Esophagus (tissue), 2 donors: ENCODE results near the gene PLP2. TPM values are rescaled to one million over a fixed set of nuclear protein-coding genes. Genes with fewer than 3 reads are reported as not detected.

Source experiments
- H3K27ac ChIP-seq, 2 donors: one replicate each; pipeline ENCODE4 v1.5.1; 2013; ENCODE audit warnings: low read depth in 2 of 2, mild to moderate bottlenecking in 2 of 2, inconsistent platforms in 1 of 2, low read length in 1 of 2, moderate library complexity in 1 of 2
- H3K27me3 ChIP-seq, 2 donors: one replicate each; pipeline ENCODE4 v1.6.1; 2013; ENCODE audit warnings: low read length in 2 of 2, control low read depth in 1 of 2, mild to moderate bottlenecking in 1 of 2; ENCODE audit not compliant: insufficient read depth in 2 of 2, control insufficient read depth in 1 of 2
- H3K36me3 ChIP-seq, 2 donors: one replicate each; pipeline ENCODE4 v1.6.1; 2013; ENCODE audit warnings: low read length in 1 of 2; ENCODE audit not compliant: control insufficient read depth in 2 of 2, insufficient read depth in 2 of 2
- H3K4me1 ChIP-seq, 2 donors: one replicate each; pipeline ENCODE4 v1.6.1; 2013; ENCODE audit warnings: low read length in 1 of 2; ENCODE audit not compliant: control insufficient read depth in 2 of 2, insufficient read depth in 2 of 2
- H3K4me3 ChIP-seq, 2 donors: one replicate each; pipeline ENCODE4 v1.5.1; 2013; ENCODE audit warnings: low read length in 2 of 2, mild to moderate bottlenecking in 2 of 2, low read depth in 1 of 2, moderate library complexity in 1 of 2
- H3K9me3 ChIP-seq, 2 donors: one replicate each; pipeline ENCODE4 v1.6.1; 2013; ENCODE audit warnings: mild to moderate bottlenecking in 2 of 2, low read depth in 1 of 2, low read length in 1 of 2, moderate library complexity in 1 of 2; ENCODE audit not compliant: control insufficient read depth in 2 of 2, insufficient read depth in 1 of 2
- WGBS, 2 donors: extraction: QIAGEN DNeasy Blood & Tissue Kit; methylation state at CpG; one replicate each; pipeline ENCODE4 v1.1.7; 2013; 5-methylcytosine and 5-hydroxymethylcytosine counted together
- polyA plus RNA-seq, 2 donors: library from polyadenylated mRNA; stranded (reverse); fragments of 200-250 nt; gene quantifications; one replicate each; pipeline ENCODE4 v1.2.3, GENCODE V29; 2013
- donor health status: healthy with polysubstance abuse.
- donor health status: Bipolar disorder and iron deficiency.

Gene PLP2
- polyA plus RNA-seq, 2 donors: 267 to 453 TPM

- H3K27ac ChIP-seq: no peak overlapping the region
These were observed 10.1 kb upstream of the PLP2 start for GRCh38 chrX:49161632-49162031.

DNA sequence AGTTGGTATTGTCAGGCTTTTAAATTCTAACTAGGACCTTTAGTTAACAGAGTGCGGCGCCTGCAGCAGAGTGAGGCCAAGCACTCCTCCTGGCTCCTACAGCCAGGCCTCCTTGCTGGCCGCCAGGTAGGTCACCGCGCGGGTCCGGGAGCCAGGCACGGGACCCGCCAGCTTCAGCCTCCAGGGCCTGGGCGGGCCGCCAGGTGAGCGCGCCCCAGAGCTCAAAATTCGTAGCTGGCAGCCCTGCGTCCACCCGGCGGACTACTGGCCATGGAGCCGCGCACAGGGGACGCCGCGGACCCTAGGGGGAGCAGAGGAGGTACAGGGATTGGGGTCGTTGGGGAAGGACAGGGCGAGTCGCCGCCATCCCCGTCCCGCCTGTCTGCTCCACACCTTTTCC is 9.1 kb upstream of the PLP2 start, which contains the start of gene MAGIX:
Gene MAGIX, plus strand, starts transcription at position 139 of the 400 bp plus-strand sequence. Its CDS starts 132 bp downstream, at position 271.
- Histone ChIP-seq H3K9me3 (no peaks in the 10 kb centered on the region), H3K4me1 (peaks cover 0 to 6% of the 10 kb centered on the region in 2 donors), H3K27me3 (no peaks in the 10 kb centered on the region), H3K27ac (peak within 1 kb of the TSS; percentile 89 to 94), H3K36me3 (no peaks in the 10 kb centered on the region), H3K4me3 (peak within 1 kb of the TSS; percentile 45 to 51)
- WGBS, 2 donors: 41 to 66% methylated on average over 28 of the region's 28 CpGs

More at GRCh38 chrX:49161632-49162031, 10.1 kb upstream of the PLP2 start:
- H3K4me3 ChIP-seq: no peak overlapping the region
- H3K9me3 ChIP-seq: no peaks in the 10 kb centered on the region
- peaks cover 0 to 6% of the 10 kb centered on the region in 2 donors for H3K4me1 ChIP-seq
- no peaks in the 10 kb centered on the region for H3K27me3 ChIP-seq
- 86 to 92% methylated on average over 5 of the region's 5 CpGs for WGBS, 2 donors
- no peaks in the 10 kb centered on the region for H3K36me3 ChIP-seq

DNA sequence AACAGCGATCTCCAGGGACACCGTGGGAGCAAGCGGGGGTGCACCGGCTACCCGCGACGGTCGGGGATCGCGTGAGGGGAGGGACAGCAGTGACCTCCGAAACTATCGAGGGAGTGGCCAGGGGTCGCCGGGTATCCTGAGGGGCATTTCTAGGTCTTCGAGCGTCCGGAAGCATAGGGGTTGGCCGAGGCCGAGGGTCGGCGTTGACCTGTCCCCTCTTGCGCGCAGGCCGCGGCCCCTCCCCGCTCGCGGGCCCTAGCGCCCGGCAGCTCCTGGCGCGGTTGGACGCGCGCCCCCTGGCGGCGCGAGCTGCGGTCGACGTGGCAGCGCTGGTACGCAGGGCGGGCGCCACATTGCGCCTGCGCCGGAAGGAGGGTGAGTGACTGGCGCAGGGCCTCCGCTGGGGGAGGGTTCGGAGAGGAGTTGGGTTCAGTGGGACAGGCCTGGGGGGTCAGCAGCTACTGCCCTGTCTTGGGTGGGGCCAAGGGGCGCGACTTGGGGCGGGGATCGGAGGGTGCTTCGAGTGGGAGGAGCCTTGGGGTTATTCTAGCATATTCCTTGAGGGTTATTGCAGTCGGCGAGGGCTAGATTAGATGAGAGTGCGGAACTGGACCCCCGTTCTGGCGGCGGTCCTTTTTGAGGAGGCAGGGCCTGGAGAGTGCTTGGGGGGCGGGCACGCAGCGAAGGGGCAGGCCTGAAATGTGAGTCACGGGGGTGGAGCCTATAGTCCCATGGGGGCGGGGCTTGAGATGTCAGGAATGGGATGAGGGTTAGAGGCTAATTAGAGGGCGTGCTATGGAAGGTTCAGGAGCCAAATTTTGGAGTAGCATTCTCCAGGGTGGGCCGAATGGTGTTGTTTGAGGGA is 7.9 kb upstream of the PLP2 start:
- H3K4me1 ChIP-seq: peaks cover 0 to 6% of the 10 kb centered on the region in 2 donors
- no peaks in the 10 kb centered on the region for H3K27me3 ChIP-seq
- peak overlapping the region; percentile 89 to 94 for H3K27ac ChIP-seq
- no peaks in the 10 kb centered on the region for H3K9me3 ChIP-seq
- H3K36me3 ChIP-seq: no peaks in the 10 kb centered on the region
- H3K4me3 ChIP-seq: peak overlapping the region; percentile 45 to 50
- 1 to 38% methylated on average over 47 to 69 of the region's 69 CpGs for WGBS, 2 donors

DNA sequence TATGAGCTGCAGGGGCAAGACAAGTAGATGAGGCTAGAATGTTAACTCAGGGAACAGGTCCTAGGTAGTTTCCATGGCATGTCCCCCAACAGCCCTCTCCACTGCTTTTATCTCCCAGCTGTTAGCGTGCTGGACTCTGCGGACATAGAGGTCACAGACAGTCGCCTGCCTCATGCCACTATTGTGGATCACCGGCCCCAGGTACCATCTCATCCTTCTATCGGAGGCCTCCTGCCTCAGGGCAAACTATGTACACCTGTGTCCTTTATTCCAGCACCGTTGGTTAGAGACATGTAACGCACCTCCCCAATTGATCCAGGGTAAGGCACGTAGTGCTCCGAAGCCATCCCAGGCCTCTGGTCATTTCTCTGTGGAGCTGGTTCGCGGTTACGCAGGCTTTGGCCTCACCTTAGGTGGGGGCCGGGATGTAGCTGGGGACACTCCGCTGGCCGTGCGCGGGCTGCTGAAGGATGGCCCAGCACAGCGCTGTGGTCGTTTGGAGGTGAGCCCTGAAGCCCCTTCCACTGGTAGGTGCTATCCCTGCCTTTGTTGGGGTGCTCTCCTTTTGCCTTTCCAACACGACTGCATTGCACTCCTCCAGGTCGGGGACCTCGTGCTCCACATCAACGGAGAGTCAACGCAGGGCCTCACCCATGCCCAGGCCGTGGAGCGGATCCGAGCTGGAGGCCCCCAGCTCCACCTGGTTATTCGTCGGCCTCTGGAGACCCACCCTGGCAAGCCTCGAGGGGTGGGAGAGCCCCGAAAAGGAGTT is 6.9 kb upstream of the PLP2 start:
- Histone ChIP-seq H3K27me3 (no peaks in the 10 kb centered on the region), H3K36me3 (no peaks in the 10 kb centered on the region), H3K4me1 (peaks cover 0 to 6% of the 10 kb centered on the region in 2 donors), H3K27ac (peak overlapping the region; percentile 43 to 94), H3K4me3 (no peak overlapping the region), H3K9me3 (no peaks in the 10 kb centered on the region)
- WGBS, 2 donors: 84% methylated on average over 31 of the region's 31 CpGs

- peak overlapping the region; percentile 43 to 45 for H3K4me3 ChIP-seq
- 7 to 35% methylated on average over 50 to 60 of the region's 61 CpGs for WGBS, 2 donors
These were observed 5.5 kb upstream of the PLP2 start for GRCh38 chrX:49165901-49166881.

GRCh38 chrX:49166914-49167739 is 4.6 kb upstream of the PLP2 start:
- H3K4me3 ChIP-seq: peak overlapping the region; percentile 43 to 45

More at GRCh38 chrX:49165901-49166881, 5.5 kb upstream of the PLP2 start:
- Histone ChIP-seq H3K9me3 (no peaks in the 10 kb centered on the region), H3K36me3 (no peaks in the 10 kb centered on the region), H3K27me3 (no peaks in the 10 kb centered on the region), H3K4me1 (peaks cover 0 to 6% of the 10 kb centered on the region in 2 donors), H3K27ac (peak overlapping the region; percentile 98)

GRCh38 chrX:49167740-49168108 is 4.0 kb upstream of the PLP2 start:
- H3K9me3 ChIP-seq: no peaks in the 10 kb centered on the region
- peak overlapping the region; percentile 98 for H3K27ac ChIP-seq
- 61 to 66% methylated on average over 3 of the region's 3 CpGs for WGBS, 2 donors
- H3K36me3 ChIP-seq: no peaks in the 10 kb centered on the region
- H3K27me3 ChIP-seq: no peaks in the 10 kb centered on the region
- H3K4me1 ChIP-seq: peaks cover 0 to 6% of the 10 kb centered on the region in 2 donors
- H3K4me3 ChIP-seq: peak overlapping the region; percentile 43 to 45

More at GRCh38 chrX:49166914-49167739, 4.6 kb upstream of the PLP2 start:
- Histone ChIP-seq H3K4me1 (peaks cover 0 to 6% of the 10 kb centered on the region in 2 donors), H3K9me3 (no peaks in the 10 kb centered on the region), H3K27me3 (no peaks in the 10 kb centered on the region), H3K27ac (peak overlapping the region; percentile 98), H3K36me3 (no peaks in the 10 kb centered on the region)
- 2 to 37% methylated on average over 32 to 35 of the region's 35 CpGs for WGBS, 2 donors

- Histone ChIP-seq H3K4me1 (peaks cover 0 to 4% of the 10 kb centered on the region in 2 donors), H3K36me3 (peaks cover 0 to 9% of the 10 kb centered on the region in 2 donors), H3K27ac (peak overlapping the region; percentile 94 to 96), H3K9me3 (no peaks in the 10 kb centered on the region), H3K4me3 (peak overlapping the region; percentile 50 to 74), H3K27me3 (no peaks in the 10 kb centered on the region)
- WGBS, 2 donors: 0 to 26% methylated on average over 16 to 37 of the region's 37 CpGs
These were observed 632 bp downstream of the PLP2 start for GRCh38 chrX:49172280-49172780.
